ENCODE measurements around the gene FAM110A.
"Not testable (repeated sequence)": the region's sequence is repeated elsewhere in the genome, so short reads cannot be mapped to it uniquely, and the experiment has no call there.

The FAM110A gene

DNA sequence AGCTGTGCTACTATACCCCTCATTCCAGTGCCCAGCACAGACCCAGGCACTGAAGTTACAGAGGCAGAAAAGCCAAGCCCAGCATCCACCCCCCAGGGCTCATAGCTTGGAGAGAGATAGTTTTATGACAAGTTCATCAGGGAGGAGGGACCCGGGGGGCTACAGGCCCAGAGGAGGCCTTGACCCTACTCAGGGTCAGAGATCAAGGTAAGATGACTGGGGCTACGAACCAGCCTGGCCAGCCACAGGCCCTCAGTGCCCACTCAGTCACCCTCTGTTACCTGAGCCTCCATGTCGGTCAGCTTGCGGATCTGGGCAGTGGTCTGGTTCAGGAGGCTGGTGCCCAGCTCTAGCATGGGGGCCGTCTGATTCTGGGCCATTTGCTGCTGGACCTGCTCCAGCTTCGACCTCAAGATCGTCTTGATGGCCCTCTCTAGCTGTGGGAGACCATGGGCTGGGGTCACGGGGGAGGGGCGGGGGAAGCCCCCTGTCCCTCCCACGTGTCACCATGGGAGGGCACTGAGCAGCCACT lies 56.5 kb downstream of the FAM110A start:
- H3K36me3 Mint-ChIP-seq = no peaks in the 10 kb centered on the region
- H3K4me1 Mint-ChIP-seq = no peaks in the 10 kb centered on the region
- H3K4me3 Mint-ChIP-seq = no peak overlapping the region
- no peaks in the 10 kb centered on the region for H3K9me3 Mint-ChIP-seq
- H3K27ac Mint-ChIP-seq = no peak overlapping the region
- no peaks in the 10 kb centered on the region for H3K27me3 Mint-ChIP-seq

DNA sequence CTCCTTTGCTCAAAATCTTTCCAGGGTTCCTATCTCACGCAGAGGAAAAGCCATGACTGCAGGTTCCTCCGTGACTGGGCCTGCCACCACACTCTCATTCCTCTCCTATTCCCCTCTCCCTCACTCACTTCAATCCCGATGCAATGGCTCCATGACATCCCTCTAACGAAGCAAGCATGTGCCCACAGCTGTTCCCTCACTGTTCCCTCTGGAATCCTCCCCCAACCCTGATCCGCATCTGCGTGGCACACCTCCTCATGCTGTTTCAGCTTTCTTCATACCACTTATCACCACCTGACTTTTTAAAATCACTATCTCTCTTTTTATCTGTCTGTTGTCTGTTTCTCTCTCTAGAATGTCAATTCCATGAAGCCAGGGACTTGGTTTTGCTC lies 57.1 kb downstream of the FAM110A start:
- H3K36me3 Mint-ChIP-seq = no peaks in the 10 kb centered on the region
- no peaks in the 10 kb centered on the region for H3K4me1 Mint-ChIP-seq
- no peak overlapping the region for H3K27ac Mint-ChIP-seq
- no peaks in the 10 kb centered on the region for H3K27me3 Mint-ChIP-seq
- no peak overlapping the region for H3K4me3 Mint-ChIP-seq
- H3K9me3 Mint-ChIP-seq = no peaks in the 10 kb centered on the region

DNA sequence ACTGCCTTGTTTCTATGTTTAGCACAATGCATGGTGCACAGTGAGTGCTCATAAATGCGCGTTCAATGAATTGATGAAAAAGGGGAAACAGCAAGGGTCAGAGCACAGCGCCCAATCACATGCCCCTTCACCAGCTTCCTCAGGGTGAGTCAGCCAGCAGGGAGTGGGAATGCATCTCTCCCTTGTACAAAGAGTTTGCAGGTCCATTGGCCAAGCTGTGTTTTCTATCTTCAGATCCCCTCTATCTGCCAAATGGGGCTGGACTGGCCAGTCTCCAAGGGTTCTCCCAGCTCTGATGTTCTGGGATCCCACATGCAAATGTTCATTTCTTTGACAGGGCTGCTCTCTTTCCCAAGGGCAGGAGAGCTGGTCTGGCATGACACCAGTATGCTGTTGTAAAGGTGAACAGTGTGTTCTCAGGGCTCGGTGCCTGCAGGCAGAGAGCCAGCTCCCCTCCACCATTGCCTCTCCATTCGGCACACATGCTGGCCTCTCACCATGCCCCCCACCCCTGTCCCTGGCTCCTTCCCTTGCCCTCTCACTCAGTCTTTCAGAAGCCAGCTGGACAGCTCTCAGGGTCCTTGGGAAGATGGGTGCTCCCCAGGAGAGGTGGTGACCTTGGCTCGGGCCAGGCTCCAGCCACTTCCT lies 57.7 kb downstream of the FAM110A start:
- Mint-ChIP-seq H3K4me3 (no peak overlapping the region), H3K4me1 (no peaks in the 10 kb centered on the region), H3K27me3 (no peaks in the 10 kb centered on the region), H3K27ac (no peak overlapping the region), H3K36me3 (no peaks in the 10 kb centered on the region), H3K9me3 (no peaks in the 10 kb centered on the region)

DNA sequence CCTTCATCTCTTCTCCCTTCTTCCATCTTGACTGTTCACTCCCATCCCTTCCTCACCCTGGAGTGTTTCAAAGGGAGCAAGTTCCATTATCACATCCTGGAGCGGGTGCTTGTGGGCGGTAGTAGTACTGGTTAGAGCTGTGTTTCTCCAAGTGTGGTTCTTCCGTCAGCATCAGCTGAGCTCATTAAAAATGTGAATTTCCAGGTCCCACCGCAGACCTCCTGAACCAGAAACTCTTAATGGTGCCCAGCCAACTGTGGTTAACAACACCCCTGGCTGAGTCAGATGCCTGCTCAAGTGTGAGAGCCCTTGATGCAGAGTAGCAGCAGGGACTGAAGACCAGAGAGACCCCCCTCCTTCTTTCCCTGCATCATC lies 58.2 kb downstream of the FAM110A start:
- Mint-ChIP-seq H3K9me3 (no peaks in the 10 kb centered on the region), H3K4me3 (no peak overlapping the region), H3K27ac (no peak overlapping the region), H3K27me3 (no peaks in the 10 kb centered on the region), H3K4me1 (no peaks in the 10 kb centered on the region), H3K36me3 (no peaks in the 10 kb centered on the region)

DNA sequence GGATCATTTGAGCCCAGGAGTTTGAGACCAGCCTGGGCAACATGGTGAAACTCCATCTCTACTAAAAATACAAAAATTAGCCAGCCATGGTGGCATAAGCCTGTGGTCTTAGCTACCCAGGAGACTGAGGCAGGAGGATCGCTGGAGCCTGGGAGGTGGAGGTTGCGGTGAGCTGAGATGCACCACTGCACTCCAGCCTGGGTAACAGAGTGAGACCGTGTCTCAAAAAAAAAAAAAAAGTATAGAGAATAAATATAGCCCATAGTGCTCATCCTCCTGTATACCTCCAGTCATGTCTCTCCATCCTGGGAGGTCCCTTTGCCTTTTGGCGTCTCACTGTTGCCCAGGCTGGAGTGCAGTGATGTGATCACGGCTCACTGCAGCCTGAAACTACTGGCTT lies 58.9 kb downstream of the FAM110A start:
- H3K27me3 Mint-ChIP-seq, H3K4me1 Mint-ChIP-seq, H3K9me3 Mint-ChIP-seq, H3K27ac Mint-ChIP-seq, H3K36me3 Mint-ChIP-seq, H3K4me3 Mint-ChIP-seq: not testable (repeated sequence)
